ENCODE data around the gene HIP1.
A peak's percentile ranks its signal among the peaks of the same experiment; 100 is the strongest.
"Not testable (repeated sequence)": the region's sequence is repeated elsewhere in the genome, so short reads cannot be mapped to it uniquely, and the experiment has no call there.

Gene HIP1

GRCh38 chr7:75616421-75617167 lies 122.1 kb downstream of the HIP1 start:
- no peak for DNase-seq (ENCODE audit: low read depth, low spot score)

GRCh38 chr7:75614401-75614800 lies 124.3 kb downstream of the HIP1 start:
- no peak for DNase-seq (ENCODE audit: low read depth, low spot score)

- no peak for DNase-seq (ENCODE audit: low read depth, low spot score)
These were observed 125.4 kb downstream of the HIP1 start for GRCh38 chr7:75613351-75613750.

- peak; percentile 25 for DNase-seq (ENCODE audit: low read depth, low spot score)
These were observed 127.1 kb downstream of the HIP1 start for GRCh38 chr7:75611557-75612178.

GRCh38 chr7:75609416-75609815 lies 129.3 kb downstream of the HIP1 start:
- not testable (repeated sequence) for DNase-seq (ENCODE audit: low read depth, low spot score)

- DNase-seq (ENCODE audit: low read depth, low spot score) = no peak
These were observed 130.2 kb downstream of the HIP1 start for GRCh38 chr7:75608451-75609122.

GRCh38 chr7:75604408-75604807 lies 134.3 kb downstream of the HIP1 start:
- no peak for DNase-seq (ENCODE audit: low read depth, low spot score)

- not testable (repeated sequence) for DNase-seq (ENCODE audit: low read depth, low spot score)
These were observed 135.9 kb downstream of the HIP1 start for GRCh38 chr7:75602831-75603230.

GRCh38 chr7:75601539-75601938 lies 137.2 kb downstream of the HIP1 start:
- DNase-seq (ENCODE audit: low read depth, low spot score) = no peak

- DNase-seq (ENCODE audit: low read depth, low spot score) = not testable (repeated sequence)
These were observed 138.0 kb downstream of the HIP1 start for GRCh38 chr7:75600748-75601147.

- DNase-seq (ENCODE audit: low read depth, low spot score) = no peak
These were observed 139.4 kb downstream of the HIP1 start for GRCh38 chr7:75599244-75599781.

- no peak for DNase-seq (ENCODE audit: low read depth, low spot score)
These were observed 141.8 kb downstream of the HIP1 start for GRCh38 chr7:75596727-75597614.

GRCh38 chr7:75595766-75596165 lies 143.0 kb downstream of the HIP1 start:
- no peak for DNase-seq (ENCODE audit: low read depth, low spot score)

- not testable (repeated sequence) for DNase-seq (ENCODE audit: low read depth, low spot score)
These were observed 145.1 kb downstream of the HIP1 start for GRCh38 chr7:75593500-75594184.

GRCh38 chr7:75591467-75592255 lies 147.1 kb downstream of the HIP1 start:
- DNase-seq (ENCODE audit: low read depth, low spot score) = no peak

- no peak for DNase-seq (ENCODE audit: low read depth, low spot score)
These were observed 148.3 kb downstream of the HIP1 start for GRCh38 chr7:75590373-75591005.

GRCh38 chr7:75584354-75584753 lies 154.4 kb downstream of the HIP1 start:
- DNase-seq (ENCODE audit: low read depth, low spot score) = no peak

- no peak for DNase-seq (ENCODE audit: low read depth, low spot score)
These were observed 155.5 kb downstream of the HIP1 start for GRCh38 chr7:75583255-75583654.

- no peak for DNase-seq (ENCODE audit: low read depth, low spot score)
These were observed 158.8 kb downstream of the HIP1 start for GRCh38 chr7:75579899-75580298.

- DNase-seq (ENCODE audit: low read depth, low spot score) = no peak
These were observed 160.7 kb downstream of the HIP1 start for GRCh38 chr7:75578081-75578480.
